GM21528 (cell line): Measurements from ENCODE around the gene BPNT1.

ENCODE experiments used
- ATAC-seq: cut with Tn5 transposase; IDR thresholded peaks from one replicate; pipeline ENCODE4 v1.9.1; 2021; ENCODE audit warnings: mild to moderate bottlenecking, moderate library complexity; ENCODE audit not compliant: unreplicated experiment, low FRiP score

The BPNT1 gene

DNA sequence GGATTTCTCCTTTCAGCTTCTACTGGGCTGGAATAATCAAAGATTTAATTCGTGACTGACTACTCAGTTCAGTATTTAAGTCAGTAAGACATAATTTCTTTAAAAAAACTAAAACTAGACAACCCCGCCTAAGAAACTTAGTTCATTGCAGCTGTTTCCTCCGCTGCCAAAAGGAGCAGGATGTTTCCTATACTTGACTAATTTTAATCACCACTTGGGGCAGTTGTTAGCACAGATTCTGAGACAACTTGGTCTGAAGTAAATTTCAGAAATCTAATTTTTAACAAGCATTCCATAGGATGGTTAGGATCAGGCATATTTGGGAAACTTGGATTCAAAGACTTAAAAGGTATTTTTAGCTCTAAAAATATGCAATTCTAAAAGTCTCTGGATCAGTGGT lies 77.3 kb downstream of the BPNT1 start:
- ATAC-seq: no peak

DNA sequence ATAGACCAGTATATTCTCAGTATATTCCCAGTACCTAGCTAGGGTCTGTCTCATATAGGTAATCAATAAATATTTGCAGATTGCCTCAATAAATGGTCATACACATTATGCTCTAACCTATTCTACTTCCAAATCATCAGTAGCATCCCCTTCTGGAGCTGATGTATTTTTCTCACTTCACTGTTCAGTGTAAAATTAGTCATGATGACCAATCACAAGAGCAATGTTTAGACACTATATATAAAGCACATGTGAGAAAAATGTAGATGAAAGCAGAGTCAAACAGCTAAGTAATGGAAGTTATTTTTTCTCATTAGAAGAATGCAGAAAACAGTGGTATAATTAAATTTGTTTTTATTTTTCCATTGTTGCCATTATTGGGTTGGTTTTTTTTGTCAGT lies 78.0 kb downstream of the BPNT1 start:
- no peak for ATAC-seq
